GM12878 (cell line): Measurements from ENCODE around the gene SCYGR1. TPM values are rescaled to one million over a fixed set of nuclear protein-coding genes. Genes with fewer than 3 reads are reported as not detected.

ENCODE experiments used
- ATAC-seq: fragments of 200-7000 bp; cut with Tn5 transposase; 3 replicates; pipeline ENCODE4 v1.9.1; 2020; ENCODE audit warnings: mild to moderate bottlenecking, moderate library complexity
- BruUV-seq: library from RNA; stranded (reverse); fragments of 400-500 nt; replicated peaks from 2 replicates; lab custom pipeline; 2021; lab: Mats Ljungman, UMichigan
- CTCF ChIA-PET: fragments of 300-600 bp; sonication (Branson Sonifier 250); formaldehyde crosslinking; extraction: SDS; loops from one replicate; lab custom pipeline; 2021; ENCODE audit warnings: inconsistent platforms; lab: Yijun Ruan, JAX
- POLR2A ChIA-PET: fragments of 350-600 bp; formaldehyde crosslinking; extraction: SDS; loops from one replicate; lab custom pipeline; 2021; ENCODE audit warnings: inconsistent platforms; lab: Charles Lee
- RAD21 ChIA-PET: fragments of 300-600 bp; sonication (Branson Sonifier 250); formaldehyde crosslinking; loops from one replicate; lab custom pipeline; 2023; ENCODE audit warnings: antibody characterized with exemption; ENCODE audit not compliant: unreplicated experiment; lab: Charles Lee
- SMC1A ChIA-PET: fragments of 300-600 bp; sonication (Branson Sonifier 250); formaldehyde crosslinking; loops from one replicate; lab custom pipeline; 2023; ENCODE audit not compliant: unreplicated experiment, uncharacterized antibody; lab: Charles Lee
- DNase-seq: peaks from one replicate; pipeline ENCODE4 v3.0.0-alpha.2; 2011; ENCODE audit warnings: low read depth, low spot score
- FAIRE-seq: peaks from 3 replicates; lab custom pipeline; 2011; peaks lifted over from hg19 to GRCh38; lab: Jason Lieb, UNC
- H2AFZ ChIP-seq: 2 replicates; pipeline ENCODE4 v1.6.0; 2011; ENCODE audit warnings: low read depth, low read length, control low read depth; ENCODE audit not compliant: control insufficient read depth
- H3K27ac ChIP-seq: 2 replicates; pipeline ENCODE4 v1.5.1; 2011; ENCODE audit warnings: control low read depth; ENCODE audit not compliant: control insufficient read depth, insufficient read depth
- H3K27me3 ChIP-seq, 2 experiments: replicated peaks in 1 of 2; 2 replicates each; pipeline versions ENCODE4 v1.6.0 to v1.6.1; 2011; ENCODE audit warnings: low read length in 1 of 2; ENCODE audit not compliant: control insufficient read depth in 2 of 2, insufficient read depth in 2 of 2
- H3K36me3 ChIP-seq, 2 experiments: 2 replicates each; pipeline ENCODE4 v1.5.1; 2011; ENCODE audit warnings: low read length in 1 of 2; ENCODE audit not compliant: control insufficient read depth in 2 of 2, insufficient read depth in 2 of 2
- H3K4me1 ChIP-seq: 2 replicates; pipeline ENCODE4 v1.6.1; 2011; ENCODE audit warnings: mild to moderate bottlenecking, low read length, moderate library complexity, mixed read lengths; ENCODE audit not compliant: control insufficient read depth, insufficient read depth
- H3K4me2 ChIP-seq: 2 replicates; pipeline ENCODE4 v1.6.0; 2011; ENCODE audit warnings: control low read depth; ENCODE audit not compliant: control insufficient read depth, insufficient read depth
- H3K4me3 ChIP-seq: fragments of 200-600 bp; sonication (generic); 2 replicates; pipeline ENCODE4 v1.5.1; 2016
- H3K79me2 ChIP-seq: 2 replicates; pipeline ENCODE4 v1.6.0; 2011; ENCODE audit warnings: low read length; ENCODE audit not compliant: control insufficient read depth, insufficient read depth
- H3K9ac ChIP-seq: 2 replicates; pipeline ENCODE4 v1.8.0; 2011; ENCODE audit warnings: low read length, control low read depth, mixed read lengths; ENCODE audit not compliant: control insufficient read depth, insufficient read depth
- H3K9me3 ChIP-seq: replicated peaks from 3 replicates; pipeline ENCODE4 v1.5.1; 2011; ENCODE audit warnings: mild to moderate bottlenecking, low read length; ENCODE audit not compliant: control insufficient read depth, insufficient read depth
- H4K20me1 ChIP-seq: 2 replicates; pipeline ENCODE4 v1.6.0; 2011; ENCODE audit not compliant: control insufficient read depth, insufficient read depth
- EED ChIP-seq: sonication (generic); IDR thresholded peaks from 2 replicates; pipeline ENCODE4 v1.6.1; 2016; ENCODE audit warnings: antibody characterized with exemption, low read depth
- IKZF2 ChIP-seq, 2 experiments: fragments of 450-650 bp; IDR thresholded peaks; 2 replicates each; pipeline ENCODE4 v1.6.1; 2017; ENCODE audit warnings: mild to moderate bottlenecking in 2 of 2, moderate library complexity in 2 of 2
- MYB ChIP-seq: fragments of 150-350 bp; IDR thresholded peaks from 2 replicates; pipeline ENCODE4 v1.6.1; 2014; ENCODE audit warnings: mild to moderate bottlenecking, low read depth, low read length, borderline replicate concordance
- NR2F1 ChIP-seq: fragments of 450-650 bp; conservative IDR thresholded peaks from 2 replicates; pipeline ENCODE4 v1.6.1; 2017; ENCODE audit warnings: mild to moderate bottlenecking
- NRF1 ChIP-seq: conservative IDR thresholded peaks from 2 replicates; pipeline ENCODE4 v1.6.1; 2011; ENCODE audit warnings: mild to moderate bottlenecking, low read depth, low read length, improper control_type of control experiment
- TAF1 ChIP-seq: IDR thresholded peaks from 2 replicates; pipeline ENCODE4 v1.6.1; 2011; ENCODE audit warnings: mild to moderate bottlenecking, low read depth, low read length, borderline replicate concordance
- WGBS: methylation state at CpG from one replicate; pipeline ENCODE4 v1.1.6; 2016; ENCODE audit warnings: low lambda C conversion rate; ENCODE audit not compliant: insufficient replicate concordance, insufficient coverage; ENCODE audit errors: missing lambda C conversion rate; 5-methylcytosine and 5-hydroxymethylcytosine counted together
- in situ Hi-C: fragments of 300-500 bp; cut with MboI; formaldehyde crosslinking; loops from 9 replicates; pipeline ENCODE4 v1.14.3; 2018; ENCODE audit warnings: mixed read lengths
- intact Hi-C: fragments of 100-400 bp; cut with micrococcal nuclease; formaldehyde crosslinking; loops from one replicate; pipeline ENCODE4 v1.14.2; 2022; ENCODE audit not compliant: unreplicated experiment
- polyA plus RNA-seq, 11 experiments: library from polyadenylated mRNA; depleted of rRNA in 4 of 11; unstranded in 6 of 11; stranded (reverse) in 5 of 11; fragments of >200 nt; fragmentation: Nextera tagmentation in 4 of 11; fragmentation: Illumina TruSeq in 1 of 11; extraction: Ambion mirVana in 4 of 11; extraction: Trizol in 1 of 11; gene quantifications; 1 replicate in 1 of 11; 2 replicates in 10 of 11; pipeline versions ENCODE4 v1.2.1 to v1.2.3, GENCODE V29; 2011 to 2016; ENCODE audit warnings: inconsistent platforms in 2 of 11, missing spikeins in 2 of 11, low read depth in 1 of 11
- total RNA-seq, 4 experiments: library from RNA; depleted of rRNA in 3 of 4; stranded (reverse); fragments of >200 nt in 3 of 4; fragmentation: Illumina TruSeq in 1 of 4; extraction: Trizol in 1 of 4; gene quantifications; 2 replicates each; pipeline versions ENCODE4 v1.2.1 to v1.2.3, GENCODE V29; 2013 to 2021
- TF ChIP-seq, protein P1 (sequence below): IDR thresholded peaks from 2 replicates; pipeline ENCODE4 v1.6.1; 2011; ENCODE audit warnings: low read depth, mild to moderate bottlenecking, low read length, moderate library complexity, borderline replicate concordance; ENCODE audit errors: extremely low read depth
- TF ChIP-seq, protein P2 (sequence below): fragments of 450-650 bp; IDR thresholded peaks from 2 replicates; pipeline ENCODE4 v1.6.1; 2017; ENCODE audit warnings: mild to moderate bottlenecking, moderate library complexity

Gene SCYGR1
- total and polyA plus RNA-seq, 10 of the 15 experiments (the other 5 are each of a cell fraction or from before 2014, with no cell fraction given) = not detected

DNA sequence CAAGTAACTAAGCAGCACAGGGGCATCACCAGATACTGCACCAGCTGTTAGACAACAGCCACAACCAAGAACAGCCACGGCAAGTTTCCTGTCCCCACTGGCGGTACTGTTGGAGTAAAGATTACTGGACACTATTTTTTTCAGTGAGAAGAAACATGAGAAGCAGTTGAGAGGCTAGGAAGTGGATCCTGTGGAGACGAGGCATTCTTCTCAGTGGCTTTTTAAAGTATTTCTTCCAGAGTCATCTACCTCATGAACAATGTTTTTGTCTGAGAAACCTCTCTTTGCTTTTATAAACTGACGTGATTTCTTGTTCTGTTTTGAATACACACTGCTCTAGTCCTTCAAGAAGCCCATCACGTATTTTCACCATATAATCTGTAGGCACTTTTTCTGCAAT is 27.4 kb downstream of the SCYGR1 start:
- Histone ChIP-seq H3K4me3 (no peak overlapping the region), H4K20me1 (no peaks in the 10 kb centered on the region), H3K27ac (no peak overlapping the region), H3K4me2 (no peak overlapping the region), H3K9ac (no peak overlapping the region), H3K36me3 (peaks cover 0 to 24% of the 10 kb centered on the region in 2 experiments; a peak in 3 of 4 replicates), H3K9me3 (no peaks in the 10 kb centered on the region), H3K79me2 (no peaks in the 10 kb centered on the region), H3K4me1 (no peaks in the 10 kb centered on the region), H3K27me3 (no peaks in the 10 kb centered on the region), H2AFZ (no peak overlapping the region)
- DNase-seq (no peak), ATAC-seq (no peak), FAIRE-seq (no peak)
- POLR2A ChIA-PET = interaction anchor here (1.1 kb wide), 1 partner anchor 13 kb away, joined by 3 read pairs; no protein-coding TSS in a partner anchor
- TF ChIP-seq NRF1 = no peak
- TF ChIP-seq, protein P1, sequence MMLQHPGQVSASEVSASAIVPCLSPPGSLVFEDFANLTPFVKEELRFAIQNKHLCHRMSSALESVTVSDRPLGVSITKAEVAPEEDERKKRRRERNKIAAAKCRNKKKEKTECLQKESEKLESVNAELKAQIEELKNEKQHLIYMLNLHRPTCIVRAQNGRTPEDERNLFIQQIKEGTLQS = no peak
- no peak for TF ChIP-seq NR2F1
- in situ Hi-C loops (no loop called here), intact Hi-C loops (no loop called here)
- CTCF ChIA-PET = interaction anchor here (0.6 kb wide), 1 partner anchor 148 kb away, joined by 4 read pairs; no protein-coding TSS in a partner anchor
- SMC1A ChIA-PET = interaction anchor here (2.7 kb wide), 1 partner anchor 14 kb away, joined by 12 read pairs; no protein-coding TSS in a partner anchor
- RAD21 ChIA-PET = no interaction called here
- WGBS = 45% methylated on average over 5 of the region's 5 CpGs
- BruUV-seq = no TSS peak

DNA sequence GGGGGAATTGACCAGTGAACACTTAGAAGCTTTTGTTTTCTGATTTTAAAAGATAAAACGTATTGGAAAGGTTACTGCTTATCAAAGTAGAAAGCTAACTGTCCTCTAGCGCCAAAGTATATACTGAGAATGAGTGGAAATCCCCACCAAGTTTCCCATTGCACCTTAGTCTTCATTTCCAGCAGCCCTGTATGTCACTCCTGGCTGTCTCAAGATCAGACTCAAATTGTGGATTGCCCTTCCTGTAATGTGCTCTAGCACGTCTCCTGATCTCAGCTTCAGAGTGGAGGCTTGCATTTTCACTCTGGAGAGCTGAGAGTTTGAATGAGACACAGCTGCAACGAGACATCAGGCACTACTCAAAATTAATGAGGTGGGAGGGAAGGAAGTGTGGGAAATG is 36.1 kb downstream of the SCYGR1 start:
- Histone ChIP-seq H3K27ac (peak overlapping the region; percentile 73), H3K9ac (peak overlapping the region; percentile 47), H2AFZ (peak overlapping the region; percentile 77), H3K9me3 (no peaks in the 10 kb centered on the region), H3K27me3 (no peaks in the 10 kb centered on the region), H3K4me1 (no peaks in the 10 kb centered on the region; the same call in 1 of the 2 replicates), H4K20me1 (no peaks in the 10 kb centered on the region), H3K79me2 (no peaks in the 10 kb centered on the region), H3K36me3 (peaks cover 0 to 20% of the 10 kb centered on the region in 2 experiments; a peak in 3 of 4 replicates), H3K4me2 (peak overlapping the region; percentile 22; the same call in 1 of the 2 replicates), H3K4me3 (0 out of 2 replicates have a peak overlapping the region, but pooled peaks have one; percentile 20)
- intact Hi-C loops = no loop called here
- no TSS peak for BruUV-seq
- ChIA-PET CTCF (interaction anchor here (0.5 to 2.9 kb wide), 10 partner anchors 10 to 539 kb away, joined by 3 to 18 read pairs (median 5); no protein-coding TSS in a partner anchor), POLR2A (interaction anchor here (0.5 to 1.1 kb wide), 2 partner anchors 22 to 26 kb away, joined by 3 to 5 read pairs; no protein-coding TSS in a partner anchor), RAD21 (interaction anchor here (0.8 to 1.4 kb wide), 9 partner anchors 10 to 106 kb away, joined by 3 to 5 read pairs (median 3); no protein-coding TSS in a partner anchor), SMC1A (interaction anchor here (0.6 to 1.9 kb wide), 8 partner anchors 10 to 432 kb away, joined by 3 to 13 read pairs (median 4); no protein-coding TSS in a partner anchor)
- peak; percentile 7 for FAIRE-seq
- WGBS = 24% methylated on average over 4 of the region's 4 CpGs
- in situ Hi-C loops = no loop called here
- DNase-seq = peak; percentile 37
- ATAC-seq = peak; percentile 96
- TF ChIP-seq EED = peak; percentile 62
- peak in 1 of 2 experiments; percentile 16; a peak in 2 of 4 replicates for TF ChIP-seq IKZF2 (IDR thresholded peaks at IDR 0.05)
- TF ChIP-seq, protein P2, sequence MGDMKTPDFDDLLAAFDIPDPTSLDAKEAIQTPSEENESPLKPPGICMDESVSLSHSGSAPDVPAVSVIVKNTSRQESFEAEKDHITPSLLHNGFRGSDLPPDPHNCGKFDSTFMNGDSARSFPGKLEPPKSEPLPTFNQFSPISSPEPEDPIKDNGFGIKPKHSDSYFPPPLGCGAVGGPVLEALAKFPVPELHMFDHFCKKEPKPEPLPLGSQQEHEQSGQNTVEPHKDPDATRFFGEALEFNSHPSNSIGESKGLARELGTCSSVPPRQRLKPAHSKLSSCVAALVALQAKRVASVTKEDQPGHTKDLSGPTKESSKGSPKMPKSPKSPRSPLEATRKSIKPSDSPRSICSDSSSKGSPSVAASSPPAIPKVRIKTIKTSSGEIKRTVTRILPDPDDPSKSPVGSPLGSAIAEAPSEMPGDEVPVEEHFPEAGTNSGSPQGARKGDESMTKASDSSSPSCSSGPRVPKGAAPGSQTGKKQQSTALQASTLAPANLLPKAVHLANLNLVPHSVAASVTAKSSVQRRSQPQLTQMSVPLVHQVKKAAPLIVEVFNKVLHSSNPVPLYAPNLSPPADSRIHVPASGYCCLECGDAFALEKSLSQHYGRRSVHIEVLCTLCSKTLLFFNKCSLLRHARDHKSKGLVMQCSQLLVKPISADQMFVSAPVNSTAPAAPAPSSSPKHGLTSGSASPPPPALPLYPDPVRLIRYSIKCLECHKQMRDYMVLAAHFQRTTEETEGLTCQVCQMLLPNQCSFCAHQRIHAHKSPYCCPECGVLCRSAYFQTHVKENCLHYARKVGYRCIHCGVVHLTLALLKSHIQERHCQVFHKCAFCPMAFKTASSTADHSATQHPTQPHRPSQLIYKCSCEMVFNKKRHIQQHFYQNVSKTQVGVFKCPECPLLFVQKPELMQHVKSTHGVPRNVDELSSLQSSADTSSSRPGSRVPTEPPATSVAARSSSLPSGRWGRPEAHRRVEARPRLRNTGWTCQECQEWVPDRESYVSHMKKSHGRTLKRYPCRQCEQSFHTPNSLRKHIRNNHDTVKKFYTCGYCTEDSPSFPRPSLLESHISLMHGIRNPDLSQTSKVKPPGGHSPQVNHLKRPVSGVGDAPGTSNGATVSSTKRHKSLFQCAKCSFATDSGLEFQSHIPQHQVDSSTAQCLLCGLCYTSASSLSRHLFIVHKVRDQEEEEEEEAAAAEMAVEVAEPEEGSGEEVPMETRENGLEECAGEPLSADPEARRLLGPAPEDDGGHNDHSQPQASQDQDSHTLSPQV = no peak
- TF ChIP-seq NRF1 = no peak
- no peak for TF ChIP-seq MYB
- 0 out of 2 replicates have a peak, but pooled peaks have one; percentile 35 for TF ChIP-seq TAF1
